NB4 (cell line): ENCODE measurements around the gene IL3.

Source experiments
- DNase-seq: peaks from one replicate; pipeline ENCODE4 v3.0.0; 2010; ENCODE audit warnings: low read depth
- H3K4me3 ChIP-seq: one replicate; pipeline ENCODE4 v1.5.1; 2011; ENCODE audit warnings: mild to moderate bottlenecking, low read depth, low read length, moderate library complexity
- MYC ChIP-seq: IDR thresholded peaks from 2 replicates; pipeline ENCODE4 v1.6.1; 2011; ENCODE audit warnings: low read depth, low read length
- POLR2A ChIP-seq: IDR thresholded peaks from 2 replicates; pipeline ENCODE4 v1.6.1; 2011; ENCODE audit warnings: mild to moderate bottlenecking; ENCODE audit not compliant: insufficient read length; ENCODE audit errors: extremely low read depth
- TF ChIP-seq, protein P1 (sequence below): IDR thresholded peaks from one replicate; pipeline ENCODE4 v1.5.1; 2012; ENCODE audit warnings: low read depth, low read length
- TF ChIP-seq, protein P2 (sequence below): IDR thresholded peaks from 2 replicates; pipeline ENCODE4 v1.6.1; 2011; ENCODE audit warnings: low read depth, low read length

The IL3 gene

GRCh38 chr5:132013711-132014110 is 46.7 kb upstream of the IL3 start:
- TF ChIP-seq MYC (no peak), POLR2A (no peak)
- TF ChIP-seq, protein P1, sequence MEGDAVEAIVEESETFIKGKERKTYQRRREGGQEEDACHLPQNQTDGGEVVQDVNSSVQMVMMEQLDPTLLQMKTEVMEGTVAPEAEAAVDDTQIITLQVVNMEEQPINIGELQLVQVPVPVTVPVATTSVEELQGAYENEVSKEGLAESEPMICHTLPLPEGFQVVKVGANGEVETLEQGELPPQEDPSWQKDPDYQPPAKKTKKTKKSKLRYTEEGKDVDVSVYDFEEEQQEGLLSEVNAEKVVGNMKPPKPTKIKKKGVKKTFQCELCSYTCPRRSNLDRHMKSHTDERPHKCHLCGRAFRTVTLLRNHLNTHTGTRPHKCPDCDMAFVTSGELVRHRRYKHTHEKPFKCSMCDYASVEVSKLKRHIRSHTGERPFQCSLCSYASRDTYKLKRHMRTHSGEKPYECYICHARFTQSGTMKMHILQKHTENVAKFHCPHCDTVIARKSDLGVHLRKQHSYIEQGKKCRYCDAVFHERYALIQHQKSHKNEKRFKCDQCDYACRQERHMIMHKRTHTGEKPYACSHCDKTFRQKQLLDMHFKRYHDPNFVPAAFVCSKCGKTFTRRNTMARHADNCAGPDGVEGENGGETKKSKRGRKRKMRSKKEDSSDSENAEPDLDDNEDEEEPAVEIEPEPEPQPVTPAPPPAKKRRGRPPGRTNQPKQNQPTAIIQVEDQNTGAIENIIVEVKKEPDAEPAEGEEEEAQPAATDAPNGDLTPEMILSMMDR, result no peak
- TF ChIP-seq, protein P2, sequence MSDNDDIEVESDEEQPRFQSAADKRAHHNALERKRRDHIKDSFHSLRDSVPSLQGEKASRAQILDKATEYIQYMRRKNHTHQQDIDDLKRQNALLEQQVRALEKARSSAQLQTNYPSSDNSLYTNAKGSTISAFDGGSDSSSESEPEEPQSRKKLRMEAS, result no peak
- DNase-seq, result no peak
- H3K4me3 ChIP-seq, result no peak overlapping the region

DNA sequence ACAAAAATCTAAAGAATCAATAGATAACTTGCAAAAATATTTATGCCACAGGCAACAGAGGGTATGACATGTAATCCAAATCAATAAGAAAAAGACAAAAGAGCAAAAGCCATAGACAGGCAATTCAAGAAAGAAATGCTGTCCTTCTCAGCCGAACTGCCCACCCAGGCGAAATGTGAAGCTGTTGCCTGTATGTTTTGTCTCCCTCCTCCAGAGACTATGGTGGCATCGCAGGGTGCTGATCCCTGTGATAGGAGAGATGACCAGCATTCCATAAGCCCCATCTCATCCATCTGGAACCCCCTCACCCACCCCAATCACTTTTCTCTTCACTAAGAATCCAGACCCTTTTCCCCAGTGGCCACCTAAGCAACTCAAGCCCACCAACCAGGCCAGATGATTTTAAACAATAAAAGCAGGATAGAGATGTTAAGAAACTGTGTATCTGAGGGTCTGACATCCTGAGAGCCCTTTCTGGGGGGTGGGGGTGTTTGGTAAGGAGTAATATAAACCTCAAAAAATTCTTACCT is 43.7 kb upstream of the IL3 start:
- no peak for TF ChIP-seq POLR2A
- H3K4me3 ChIP-seq, result no peak overlapping the region
- DNase-seq, result no peak

- H3K4me3 ChIP-seq, result no peak overlapping the region
- no peak for DNase-seq
- TF ChIP-seq POLR2A, result no peak
- TF ChIP-seq, protein P1, result no peak
- TF ChIP-seq, protein P2, result no peak
- TF ChIP-seq MYC, result no peak
These were observed 43.1 kb upstream of the IL3 start for GRCh38 chr5:132017316-132017715.

GRCh38 chr5:132017738-132018625 is 42.5 kb upstream of the IL3 start:
- TF ChIP-seq POLR2A (no peak), MYC (no peak)
- TF ChIP-seq, protein P2, result no peak
- TF ChIP-seq, protein P1, result no peak
- DNase-seq, result no peak
- H3K4me3 ChIP-seq, result no peak overlapping the region

GRCh38 chr5:132019337-132019736 is 41.1 kb upstream of the IL3 start:
- TF ChIP-seq, protein P2, result no peak
- TF ChIP-seq POLR2A, result no peak
- TF ChIP-seq, protein P1, result no peak
- TF ChIP-seq MYC, result no peak
- H3K4me3 ChIP-seq, result no peak overlapping the region
- DNase-seq, result no peak

DNA sequence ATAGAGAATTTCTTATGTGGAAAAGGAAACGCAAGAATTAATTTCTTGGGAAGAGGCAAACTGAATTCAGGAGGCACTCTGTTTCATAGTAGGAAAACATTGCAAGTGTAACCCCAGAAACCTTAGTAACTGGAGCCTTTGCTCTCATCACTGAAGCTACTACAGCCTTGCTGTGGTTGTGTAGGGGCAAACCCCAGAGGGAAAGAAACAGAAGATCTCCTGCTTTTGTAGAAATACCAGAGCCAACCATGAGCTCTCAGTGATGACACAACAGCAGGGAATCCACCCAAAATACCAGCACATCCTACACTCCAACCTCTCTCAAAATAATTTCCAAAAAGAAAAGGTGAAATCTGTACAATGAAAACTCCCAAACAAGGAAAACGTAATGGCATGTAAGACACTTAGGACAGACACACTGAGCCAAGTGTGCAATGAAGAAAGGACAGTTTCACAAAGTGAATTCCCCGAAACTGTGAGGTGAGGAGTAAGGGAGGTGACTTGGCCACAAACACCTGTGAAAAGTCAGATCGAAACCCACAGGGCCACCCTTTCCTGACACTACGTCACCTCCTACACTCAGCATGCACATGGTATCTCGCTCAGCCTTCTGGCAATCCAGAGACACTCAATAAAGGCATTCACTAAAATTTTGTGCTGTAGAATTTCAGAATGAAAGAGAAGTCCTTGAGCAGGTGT is 40.4 kb upstream of the IL3 start:
- TF ChIP-seq, protein P2, result no peak
- TF ChIP-seq MYC (no peak), POLR2A (no peak)
- TF ChIP-seq, protein P1, result no peak
- H3K4me3 ChIP-seq, result no peak overlapping the region
- DNase-seq, result no peak
